K562 (cell line): Measurements from ENCODE around the gene RIPOR2. TPM values are rescaled to one million over a fixed set of nuclear protein-coding genes. Genes with fewer than 3 reads are reported as not detected.

Experiments
- BMI1 ChIP-seq: fragments of 150-350 bp; IDR thresholded peaks from 2 replicates; pipeline ENCODE4 v1.6.1; 2014; ENCODE audit warnings: low read length
- CC2D1A ChIP-seq: fragments of 450-650 bp; IDR thresholded peaks from 2 replicates; pipeline ENCODE4 v1.6.1; 2017; ENCODE audit warnings: mild to moderate bottlenecking
- CHD4 ChIP-seq: fragments of 200-600 bp; sonication (generic); IDR thresholded peaks from 3 replicates; pipeline ENCODE4 v1.6.1; 2012; ENCODE audit warnings: low read depth, mild to moderate bottlenecking, mixed read lengths, low read length, inconsistent platforms; ENCODE audit not compliant: insufficient read depth, insufficient replicate concordance, poor library complexity, severe bottlenecking
- ETV1 ChIP-seq: fragments of 450-650 bp; conservative IDR thresholded peaks from 2 replicates; pipeline ENCODE4 v1.6.1; 2016; ENCODE audit warnings: missing genetic modification characterization, control low read depth, low read depth, missing compliant biosample characterization
- HCFC1 ChIP-seq: IDR thresholded peaks from 2 replicates; pipeline ENCODE4 v1.6.1; 2012; ENCODE audit warnings: low read depth, low read length, improper control_type of control experiment
- HEY1 ChIP-seq: fragments of 250-450 bp; sonication (Bioruptor Pico); IDR thresholded peaks from 2 replicates; pipeline ENCODE4 v1.5.0; 2020; ENCODE audit warnings: mild to moderate bottlenecking, moderate library complexity, borderline replicate concordance
- PHF21A ChIP-seq: fragments of 450-650 bp; IDR thresholded peaks from 2 replicates; pipeline ENCODE4 v1.6.1; 2017; ENCODE audit warnings: low read depth, borderline replicate concordance
- RAD21 ChIP-seq, 2 experiments: fragments of 250-450 bp in 1 of 2; fragments of 450-650 bp in 1 of 2; sonication (Bioruptor Pico) in 1 of 2; formaldehyde crosslinking in 1 of 2; IDR thresholded peaks in 1 of 2; conservative IDR thresholded peaks in 1 of 2; 2 replicates each; pipeline versions ENCODE4 v1.4.0 to v1.8.0; 2020 to 2022; ENCODE audit warnings: mild to moderate bottlenecking in 2 of 2, moderate library complexity in 1 of 2
- SMARCA5 ChIP-seq: fragments of 450-650 bp; IDR thresholded peaks from 2 replicates; pipeline ENCODE4 v1.6.1; 2016
- TEAD1 ChIP-seq, 2 experiments: fragments of 450-650 bp in 1 of 2; sonication (generic) in 1 of 2; formaldehyde crosslinking; IDR thresholded peaks; 2 replicates each; pipeline versions ENCODE4 v1.4.0 to v1.8.0; 2020 to 2022; ENCODE audit warnings: mild to moderate bottlenecking in 2 of 2, missing genetic modification reagents in 1 of 2
- ZNF764 ChIP-seq: fragments of 250-450 bp; sonication (Bioruptor Pico); IDR thresholded peaks from 2 replicates; pipeline ENCODE4 v1.4.0; 2020; ENCODE audit warnings: low read depth, mild to moderate bottlenecking, moderate library complexity
- polyA plus RNA-seq, 8 experiments: library from polyadenylated mRNA; depleted of rRNA in 4 of 8; stranded (reverse) in 5 of 8; unstranded in 3 of 8; fragments of >200 nt; fragmentation: Nextera tagmentation in 2 of 8; fragmentation: Illumina TruSeq in 1 of 8; extraction: Ambion mirVana in 2 of 8; extraction: Trizol in 1 of 8; gene quantifications; 2 replicates each; pipeline versions ENCODE4 v1.2.1 to v1.2.3, GENCODE V29; 2011 to 2014; ENCODE audit warnings: inconsistent platforms in 1 of 8, missing spikeins in 1 of 8
- total RNA-seq, 7 experiments: library from RNA; depleted of rRNA in 6 of 7; stranded (reverse); fragments of >200 nt in 6 of 7; fragmentation: Illumina TruSeq in 2 of 7; extraction: Trizol in 2 of 7; gene quantifications; 2 replicates each; pipeline versions ENCODE4 v1.2.1 to v1.2.3, GENCODE V29; 2011 to 2021; ENCODE audit warnings: low replicate concordance in 1 of 7
- TF ChIP-seq, protein P1 (sequence below): fragments of 250-450 bp; sonication (Bioruptor Pico); IDR thresholded peaks from 2 replicates; pipeline ENCODE4 v1.9.0; 2021; ENCODE audit warnings: mild to moderate bottlenecking, inconsistent platforms
- TF ChIP-seq, protein P2 (sequence below): fragments of 250-450 bp; sonication (Bioruptor Pico); IDR thresholded peaks from 2 replicates; pipeline ENCODE4 v1.4.0; 2020; ENCODE audit warnings: mild to moderate bottlenecking, moderate library complexity
- TF ChIP-seq, protein P3 (sequence below): sonication (generic); formaldehyde crosslinking; IDR thresholded peaks from 2 replicates; pipeline ENCODE4 v1.8.1; 2022; ENCODE audit warnings: missing genetic modification reagents
- TF ChIP-seq, protein P4 (sequence below): sonication (generic); formaldehyde crosslinking; IDR thresholded peaks from 2 replicates; pipeline ENCODE4 v1.8.0; 2022; ENCODE audit warnings: mild to moderate bottlenecking, missing genetic modification reagents
- TF ChIP-seq, protein P5 (sequence below), 3 experiments: IDR thresholded peaks in 2 of 3; conservative IDR thresholded peaks in 1 of 3; 2 replicates each; pipeline ENCODE4 v1.5.1; 2011 to 2012; ENCODE audit warnings: low read length in 3 of 3, mild to moderate bottlenecking in 3 of 3, control low read depth in 2 of 3, improper control_type of control experiment in 1 of 3, inconsistent platforms in 1 of 3, low read depth in 1 of 3, mixed read lengths in 1 of 3, moderate library complexity in 1 of 3; ENCODE audit not compliant: insufficient read depth in 2 of 3

RIPOR2 gene
- total and polyA plus RNA-seq, 9 of the 15 experiments (the other 6 are each of a cell fraction or from before 2014, with no cell fraction given), result 0.04 to 1.0 (median 0.47) TPM; not detected in 2

DNA sequence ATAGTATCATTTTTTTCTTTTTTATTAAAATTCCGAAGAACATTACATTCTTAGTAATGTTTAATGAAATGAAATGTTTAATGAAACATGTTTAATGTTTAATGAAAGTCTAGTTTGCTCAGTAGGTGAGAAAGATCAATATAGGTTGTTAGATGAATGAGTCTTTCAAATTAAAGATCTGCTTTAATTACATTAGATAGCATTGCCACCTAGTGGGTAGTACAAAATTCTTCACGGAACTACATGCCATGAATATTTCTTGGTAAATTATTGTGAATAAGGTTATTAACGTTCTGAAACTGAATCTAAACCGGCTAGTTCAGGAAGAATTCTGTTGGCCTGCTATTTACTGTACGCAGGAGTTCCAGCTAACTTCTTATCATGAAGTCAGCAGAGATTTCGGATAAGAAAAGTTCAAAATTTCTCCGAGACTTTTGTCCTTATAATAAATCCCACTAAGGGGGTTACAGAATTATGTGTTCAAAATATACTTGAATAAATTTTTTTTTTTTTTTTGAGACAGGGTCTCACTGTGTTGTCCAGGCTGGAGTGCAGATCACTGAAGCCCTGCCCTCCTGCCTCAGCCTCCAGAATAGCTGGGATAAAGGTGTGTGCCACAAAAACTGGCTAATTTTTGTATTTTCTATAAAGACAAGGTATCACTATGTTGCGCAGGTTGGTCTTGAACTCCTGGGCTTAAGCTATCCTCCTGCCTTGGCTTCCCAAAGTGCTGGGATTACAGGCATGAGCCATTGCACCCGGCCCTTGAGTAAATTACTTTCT lies 168.9 kb downstream of the RIPOR2 start (continued):
- TF ChIP-seq, protein P1, sequence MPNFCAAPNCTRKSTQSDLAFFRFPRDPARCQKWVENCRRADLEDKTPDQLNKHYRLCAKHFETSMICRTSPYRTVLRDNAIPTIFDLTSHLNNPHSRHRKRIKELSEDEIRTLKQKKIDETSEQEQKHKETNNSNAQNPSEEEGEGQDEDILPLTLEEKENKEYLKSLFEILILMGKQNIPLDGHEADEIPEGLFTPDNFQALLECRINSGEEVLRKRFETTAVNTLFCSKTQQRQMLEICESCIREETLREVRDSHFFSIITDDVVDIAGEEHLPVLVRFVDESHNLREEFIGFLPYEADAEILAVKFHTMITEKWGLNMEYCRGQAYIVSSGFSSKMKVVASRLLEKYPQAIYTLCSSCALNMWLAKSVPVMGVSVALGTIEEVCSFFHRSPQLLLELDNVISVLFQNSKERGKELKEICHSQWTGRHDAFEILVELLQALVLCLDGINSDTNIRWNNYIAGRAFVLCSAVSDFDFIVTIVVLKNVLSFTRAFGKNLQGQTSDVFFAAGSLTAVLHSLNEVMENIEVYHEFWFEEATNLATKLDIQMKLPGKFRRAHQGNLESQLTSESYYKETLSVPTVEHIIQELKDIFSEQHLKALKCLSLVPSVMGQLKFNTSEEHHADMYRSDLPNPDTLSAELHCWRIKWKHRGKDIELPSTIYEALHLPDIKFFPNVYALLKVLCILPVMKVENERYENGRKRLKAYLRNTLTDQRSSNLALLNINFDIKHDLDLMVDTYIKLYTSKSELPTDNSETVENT (CRISPR knock-in tag), result no peak
- no peak for TF ChIP-seq PHF21A
- TF ChIP-seq ETV1 (tag), result no peak
- TF ChIP-seq BMI1, result no peak
- TF ChIP-seq, protein P2, sequence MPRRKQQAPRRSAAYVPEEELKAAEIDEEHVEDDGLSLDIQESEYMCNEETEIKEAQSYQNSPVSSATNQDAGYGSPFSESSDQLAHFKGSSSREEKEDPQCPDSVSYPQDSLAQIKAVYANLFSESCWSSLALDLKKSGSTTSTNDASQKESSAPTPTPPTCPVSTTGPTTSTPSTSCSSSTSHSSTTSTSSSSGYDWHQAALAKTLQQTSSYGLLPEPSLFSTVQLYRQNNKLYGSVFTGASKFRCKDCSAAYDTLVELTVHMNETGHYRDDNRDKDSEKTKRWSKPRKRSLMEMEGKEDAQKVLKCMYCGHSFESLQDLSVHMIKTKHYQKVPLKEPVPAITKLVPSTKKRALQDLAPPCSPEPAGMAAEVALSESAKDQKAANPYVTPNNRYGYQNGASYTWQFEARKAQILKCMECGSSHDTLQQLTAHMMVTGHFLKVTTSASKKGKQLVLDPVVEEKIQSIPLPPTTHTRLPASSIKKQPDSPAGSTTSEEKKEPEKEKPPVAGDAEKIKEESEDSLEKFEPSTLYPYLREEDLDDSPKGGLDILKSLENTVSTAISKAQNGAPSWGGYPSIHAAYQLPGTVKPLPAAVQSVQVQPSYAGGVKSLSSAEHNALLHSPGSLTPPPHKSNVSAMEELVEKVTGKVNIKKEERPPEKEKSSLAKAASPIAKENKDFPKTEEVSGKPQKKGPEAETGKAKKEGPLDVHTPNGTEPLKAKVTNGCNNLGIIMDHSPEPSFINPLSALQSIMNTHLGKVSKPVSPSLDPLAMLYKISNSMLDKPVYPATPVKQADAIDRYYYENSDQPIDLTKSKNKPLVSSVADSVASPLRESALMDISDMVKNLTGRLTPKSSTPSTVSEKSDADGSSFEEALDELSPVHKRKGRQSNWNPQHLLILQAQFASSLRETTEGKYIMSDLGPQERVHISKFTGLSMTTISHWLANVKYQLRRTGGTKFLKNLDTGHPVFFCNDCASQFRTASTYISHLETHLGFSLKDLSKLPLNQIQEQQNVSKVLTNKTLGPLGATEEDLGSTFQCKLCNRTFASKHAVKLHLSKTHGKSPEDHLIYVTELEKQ, result no peak
- TF ChIP-seq HCFC1, result no peak
- TF ChIP-seq, protein P3, sequence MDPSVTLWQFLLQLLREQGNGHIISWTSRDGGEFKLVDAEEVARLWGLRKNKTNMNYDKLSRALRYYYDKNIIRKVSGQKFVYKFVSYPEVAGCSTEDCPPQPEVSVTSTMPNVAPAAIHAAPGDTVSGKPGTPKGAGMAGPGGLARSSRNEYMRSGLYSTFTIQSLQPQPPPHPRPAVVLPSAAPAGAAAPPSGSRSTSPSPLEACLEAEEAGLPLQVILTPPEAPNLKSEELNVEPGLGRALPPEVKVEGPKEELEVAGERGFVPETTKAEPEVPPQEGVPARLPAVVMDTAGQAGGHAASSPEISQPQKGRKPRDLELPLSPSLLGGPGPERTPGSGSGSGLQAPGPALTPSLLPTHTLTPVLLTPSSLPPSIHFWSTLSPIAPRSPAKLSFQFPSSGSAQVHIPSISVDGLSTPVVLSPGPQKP (CRISPR knock-in tag), result no peak
- peak; percentile 77 to 78 for TF ChIP-seq RAD21 (CRISPR knock-in tag; conservative IDR thresholded peaks at IDR 0.05 in 1 of 2, IDR thresholded peaks at IDR 0.05 in 1 of 2)
- TF ChIP-seq, protein P4, sequence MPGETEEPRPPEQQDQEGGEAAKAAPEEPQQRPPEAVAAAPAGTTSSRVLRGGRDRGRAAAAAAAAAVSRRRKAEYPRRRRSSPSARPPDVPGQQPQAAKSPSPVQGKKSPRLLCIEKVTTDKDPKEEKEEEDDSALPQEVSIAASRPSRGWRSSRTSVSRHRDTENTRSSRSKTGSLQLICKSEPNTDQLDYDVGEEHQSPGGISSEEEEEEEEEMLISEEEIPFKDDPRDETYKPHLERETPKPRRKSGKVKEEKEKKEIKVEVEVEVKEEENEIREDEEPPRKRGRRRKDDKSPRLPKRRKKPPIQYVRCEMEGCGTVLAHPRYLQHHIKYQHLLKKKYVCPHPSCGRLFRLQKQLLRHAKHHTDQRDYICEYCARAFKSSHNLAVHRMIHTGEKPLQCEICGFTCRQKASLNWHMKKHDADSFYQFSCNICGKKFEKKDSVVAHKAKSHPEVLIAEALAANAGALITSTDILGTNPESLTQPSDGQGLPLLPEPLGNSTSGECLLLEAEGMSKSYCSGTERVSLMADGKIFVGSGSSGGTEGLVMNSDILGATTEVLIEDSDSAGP (CRISPR knock-in tag), result no peak
- TF ChIP-seq ZNF764 (CRISPR knock-in tag), result no peak
- no peak for TF ChIP-seq SMARCA5
- no peak for TF ChIP-seq TEAD1 (CRISPR knock-in tag; IDR thresholded peaks at IDR 0.05)
- no peak for TF ChIP-seq CHD4
- no peak for TF ChIP-seq CC2D1A
- TF ChIP-seq, protein P5, sequence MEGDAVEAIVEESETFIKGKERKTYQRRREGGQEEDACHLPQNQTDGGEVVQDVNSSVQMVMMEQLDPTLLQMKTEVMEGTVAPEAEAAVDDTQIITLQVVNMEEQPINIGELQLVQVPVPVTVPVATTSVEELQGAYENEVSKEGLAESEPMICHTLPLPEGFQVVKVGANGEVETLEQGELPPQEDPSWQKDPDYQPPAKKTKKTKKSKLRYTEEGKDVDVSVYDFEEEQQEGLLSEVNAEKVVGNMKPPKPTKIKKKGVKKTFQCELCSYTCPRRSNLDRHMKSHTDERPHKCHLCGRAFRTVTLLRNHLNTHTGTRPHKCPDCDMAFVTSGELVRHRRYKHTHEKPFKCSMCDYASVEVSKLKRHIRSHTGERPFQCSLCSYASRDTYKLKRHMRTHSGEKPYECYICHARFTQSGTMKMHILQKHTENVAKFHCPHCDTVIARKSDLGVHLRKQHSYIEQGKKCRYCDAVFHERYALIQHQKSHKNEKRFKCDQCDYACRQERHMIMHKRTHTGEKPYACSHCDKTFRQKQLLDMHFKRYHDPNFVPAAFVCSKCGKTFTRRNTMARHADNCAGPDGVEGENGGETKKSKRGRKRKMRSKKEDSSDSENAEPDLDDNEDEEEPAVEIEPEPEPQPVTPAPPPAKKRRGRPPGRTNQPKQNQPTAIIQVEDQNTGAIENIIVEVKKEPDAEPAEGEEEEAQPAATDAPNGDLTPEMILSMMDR (IDR thresholded peaks at IDR 0.05 in 2 of 3, conservative IDR thresholded peaks at IDR 0.05 in 1 of 3; ENCODE audit: insufficient read depth in 2 of 3, low read depth in 1 of 3, low read length in 3 of 3), result peak in 2 of 3 experiments; percentile 11 to 76; a peak in 2 of 6 replicates
- TF ChIP-seq HEY1 (CRISPR knock-in tag), result no peak
